Hematopoietic multipotent progenitor cell (in vitro differentiated cells): Measurements from ENCODE around the gene RYR1. TPM values are rescaled to one million over a fixed set of nuclear protein-coding genes. Genes with fewer than 3 reads are reported as not detected.
A peak's percentile ranks its signal among the peaks of the same experiment; 100 is the strongest.
"Not testable (repeated sequence)": the region's sequence is repeated elsewhere in the genome, so short reads cannot be mapped to it uniquely, and the experiment has no call there.

ENCODE experiments used
- DNase-seq, 3 donors: peaks; one replicate each; pipeline ENCODE4 v3.0.0-alpha.2; 2011 to 2015; ENCODE audit warnings: low read depth in 2 of 3, low spot score in 2 of 3
- total RNA-seq: library from RNA; depleted of rRNA; stranded (reverse); fragments of >200 nt; gene quantifications from one replicate; pipeline ENCODE4 v1.2.3, GENCODE V29; 2012

The RYR1 gene
- total RNA-seq, 1 donor: 2.7 TPM

- no peak for DNase-seq
Observed at GRCh38 chr19:38507551-38508127, 74.1 kb downstream of the RYR1 start.

DNA sequence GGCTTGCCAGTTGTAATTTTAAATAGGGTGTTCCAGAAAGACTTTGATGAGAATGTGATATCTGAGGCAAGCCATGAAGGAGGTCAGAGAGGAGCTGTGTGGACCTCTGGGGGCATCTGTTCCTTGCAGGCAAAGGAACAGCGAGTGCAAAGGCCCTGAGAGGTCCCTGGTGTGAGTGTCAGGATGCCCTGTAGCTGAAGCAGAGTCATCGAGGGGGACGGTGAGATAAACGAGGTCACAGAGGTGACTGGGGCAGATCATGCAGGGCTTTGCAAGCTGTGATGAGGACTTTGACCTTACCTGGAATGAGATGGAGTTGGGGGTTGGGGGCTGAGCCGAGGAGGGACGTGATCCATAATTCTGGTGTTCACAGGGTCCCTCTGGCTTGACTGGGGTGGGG lies 75.0 kb downstream of the RYR1 start:
- no peak for DNase-seq

DNA sequence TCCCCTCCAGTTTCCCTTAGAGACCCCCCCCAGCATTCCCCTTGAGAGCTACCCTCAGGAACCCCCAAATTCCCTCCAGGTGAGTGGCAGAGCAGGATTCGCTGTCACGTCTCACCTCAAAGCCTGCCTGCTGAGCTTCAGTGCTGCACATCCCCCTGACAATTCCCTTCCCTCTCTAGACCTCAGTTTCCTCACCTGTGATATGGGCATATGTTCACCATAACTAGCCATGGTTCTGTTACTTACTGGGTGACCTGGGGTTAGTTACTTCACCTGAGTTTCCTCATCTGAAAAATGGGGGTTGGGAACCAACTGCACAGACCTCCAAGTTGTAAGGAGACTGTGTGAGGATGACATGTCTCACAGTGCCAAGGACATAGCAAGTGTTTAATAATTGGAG lies 75.5 kb downstream of the RYR1 start:
- no peak for DNase-seq

DNA sequence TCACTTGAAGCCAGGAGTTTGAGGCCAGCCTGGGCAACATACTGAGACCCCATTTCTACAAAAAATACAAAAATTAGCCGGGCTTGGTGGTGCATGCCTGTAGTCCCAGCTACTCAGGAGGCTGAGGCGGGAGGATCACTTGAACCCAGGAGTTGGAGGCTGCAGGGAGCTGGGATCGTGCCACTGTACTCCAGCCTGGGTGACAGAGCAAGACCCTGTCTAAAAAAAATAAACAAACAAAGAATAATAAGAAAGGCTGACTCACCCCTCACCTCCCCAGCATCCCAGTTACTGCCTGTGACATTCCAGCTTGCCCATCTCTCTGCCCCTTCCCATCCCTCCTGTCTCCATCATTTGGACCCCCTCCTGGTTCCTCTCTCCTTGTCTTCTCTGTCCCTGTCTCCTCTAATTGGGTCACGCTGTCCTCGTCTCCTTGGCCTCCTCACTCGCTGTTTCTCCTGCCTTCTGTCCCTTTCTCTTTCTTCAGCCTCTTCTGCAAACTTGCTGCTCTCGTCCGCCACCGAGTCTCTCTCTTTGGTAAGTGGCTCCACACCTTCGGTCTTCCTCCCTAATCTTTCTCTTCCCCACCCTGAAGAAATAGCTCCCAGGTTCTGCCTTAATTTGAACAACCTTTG lies 77.7 kb downstream of the RYR1 start:
- no peak for DNase-seq

GRCh38 chr19:38512277-38512676 lies 78.8 kb downstream of the RYR1 start:
- DNase-seq: no peak

DNA sequence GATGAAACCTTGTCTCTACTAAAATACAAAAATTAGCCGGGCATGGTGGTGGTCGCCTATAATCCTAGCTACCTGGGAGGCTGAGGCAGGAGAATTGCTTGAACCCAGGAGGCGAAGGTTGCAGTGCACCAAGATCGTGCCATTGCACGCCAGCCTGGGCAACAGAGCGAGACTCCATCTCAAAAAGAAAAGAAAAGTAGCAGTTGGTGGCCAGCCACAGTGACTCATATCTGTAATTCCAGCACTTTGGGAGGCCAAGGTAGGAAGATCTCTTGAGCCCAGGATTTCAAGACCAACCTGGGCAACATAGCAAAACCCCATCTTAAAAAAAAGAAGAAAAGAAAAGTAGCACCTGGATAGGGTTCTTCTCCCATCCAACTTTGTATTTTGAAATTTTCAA lies 79.7 kb downstream of the RYR1 start:
- not testable (repeated sequence) for DNase-seq

GRCh38 chr19:38513762-38514167 lies 80.3 kb downstream of the RYR1 start:
- no peak for DNase-seq

GRCh38 chr19:38514812-38515633 lies 81.5 kb downstream of the RYR1 start:
- peak; percentile 62 to 74 (median 65) for DNase-seq

DNA sequence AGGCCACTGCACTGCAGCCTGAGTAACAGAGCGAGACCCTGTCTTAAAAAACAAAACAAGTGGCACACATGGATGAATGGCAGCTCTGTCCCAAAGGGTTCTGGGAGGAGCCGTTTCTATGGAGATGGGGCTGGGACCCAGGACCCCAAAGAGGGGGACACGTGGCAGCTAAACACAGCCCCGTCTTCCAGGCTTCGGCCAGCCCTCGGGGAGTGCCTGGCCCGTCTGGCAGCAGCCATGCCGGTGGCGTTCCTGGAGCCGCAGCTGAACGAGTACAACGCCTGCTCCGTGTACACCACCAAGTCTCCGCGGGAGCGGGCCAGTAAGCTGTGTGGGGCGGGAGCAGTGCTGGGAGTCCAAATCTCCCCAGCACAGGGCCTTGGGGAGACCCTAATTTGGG lies 82.4 kb downstream of the RYR1 start:
- no peak for DNase-seq

DNA sequence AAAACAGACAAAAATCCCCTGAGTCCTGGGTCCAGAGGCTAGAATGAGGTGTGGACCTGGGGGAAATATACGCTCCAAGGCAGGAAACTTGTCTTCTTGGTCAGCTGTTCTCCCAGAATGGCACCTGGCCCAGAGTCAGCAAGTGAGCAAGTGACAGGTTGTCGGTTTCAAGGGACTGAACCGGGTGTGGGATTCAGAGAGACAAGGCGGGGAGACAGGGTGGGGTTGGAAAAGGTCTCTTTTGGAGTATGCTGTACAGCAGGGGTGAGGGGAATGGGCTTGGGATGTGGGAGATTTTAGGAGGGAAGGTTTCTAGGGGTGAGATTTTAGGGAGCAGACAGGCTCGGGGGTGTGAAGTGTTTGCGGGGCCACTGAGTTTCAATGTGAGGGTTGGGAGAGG lies 83.3 kb downstream of the RYR1 start:
- no peak for DNase-seq

GRCh38 chr19:38517321-38517720 lies 83.8 kb downstream of the RYR1 start:
- no peak for DNase-seq

GRCh38 chr19:38517980-38518379 lies 84.5 kb downstream of the RYR1 start:
- DNase-seq: not testable (repeated sequence)

GRCh38 chr19:38519168-38519567 lies 85.7 kb downstream of the RYR1 start:
- DNase-seq: no peak

- no peak for DNase-seq
Observed at GRCh38 chr19:38519988-38520387, 86.5 kb downstream of the RYR1 start.

- DNase-seq: no peak
Observed at GRCh38 chr19:38522915-38523314, 89.4 kb downstream of the RYR1 start.

DNA sequence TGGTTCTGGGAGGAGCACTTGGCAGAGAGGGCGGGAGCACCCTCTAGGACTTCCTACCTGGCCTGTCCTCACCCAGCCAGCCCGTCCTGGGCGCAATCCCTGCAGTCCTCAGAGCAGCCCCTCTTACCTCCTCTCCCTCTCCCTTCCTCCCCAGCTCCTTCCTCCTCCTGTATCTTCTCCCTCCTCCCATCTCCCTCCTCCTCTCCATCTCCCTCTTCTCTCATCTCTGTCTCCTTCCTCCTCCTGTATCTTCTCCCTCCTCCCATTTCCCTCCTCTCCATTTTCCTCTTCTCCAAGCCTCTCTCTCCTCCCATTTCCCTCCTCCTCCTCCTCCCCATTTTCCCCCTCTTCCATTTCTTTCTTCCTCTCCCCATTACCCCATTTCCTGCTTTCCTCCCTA lies 89.8 kb downstream of the RYR1 start:
- no peak for DNase-seq

- no peak for DNase-seq
Observed at GRCh38 chr19:38524369-38524768, 90.9 kb downstream of the RYR1 start.

GRCh38 chr19:38524994-38525634 lies 91.6 kb downstream of the RYR1 start:
- DNase-seq: no peak

DNA sequence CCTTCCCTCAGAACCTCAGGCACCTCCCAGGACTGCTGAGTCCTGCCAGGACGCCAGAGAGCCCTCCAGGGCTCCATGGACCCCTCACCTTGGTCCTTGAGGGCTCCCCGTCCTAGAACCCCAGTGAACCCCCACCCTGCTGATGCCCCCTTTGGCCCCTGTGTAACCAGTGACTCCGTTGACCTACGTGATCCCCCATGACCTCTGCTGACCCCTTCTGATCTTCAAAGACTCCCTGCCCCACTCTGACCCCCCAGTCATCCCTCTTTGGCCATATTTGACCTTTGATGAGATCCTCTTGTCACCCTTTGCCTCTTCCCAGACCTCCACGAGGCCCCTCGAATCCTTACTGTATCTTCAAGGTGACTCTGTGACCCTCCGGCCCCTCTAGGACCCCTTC lies 92.9 kb downstream of the RYR1 start:
- DNase-seq: no peak

- peak in 2 of 3 donors; percentile 36 to 42 for DNase-seq
Observed at GRCh38 chr19:38527466-38528136, 94.1 kb downstream of the RYR1 start.

GRCh38 chr19:38528213-38528755 lies 94.8 kb downstream of the RYR1 start:
- DNase-seq: no peak
